ENCODE results near the gene DLG2. TPM values are rescaled to one million over a fixed set of nuclear protein-coding genes. Genes with fewer than 3 reads are reported as not detected.

DLG2 gene
- polyA plus RNA-seq, 1 donor = 8.1 TPM

- Histone ChIP-seq H3K36me3 (ENCODE audit: control insufficient read depth, insufficient read depth, low read length) (no peaks in the 10 kb centered on the region), H3K4me1 (ENCODE audit: control insufficient read depth, insufficient read depth, low read length) (no peaks in the 10 kb centered on the region), H3K27me3 (ENCODE audit: control insufficient read depth, insufficient read depth, low read length) (peaks cover 10% of the 10 kb centered on the region), H3K27ac (ENCODE audit: low read length) (no peak overlapping the region), H3K4me3 (ENCODE audit: low read length) (no peak overlapping the region), H3K9me3 (ENCODE audit: control insufficient read depth, low read depth, low read length) (no peaks in the 10 kb centered on the region)
- WGBS (ENCODE audit: insufficient coverage, low lambda C conversion rate) = 100% methylated on average over 1 of the region's 2 CpGs
- no peak for DNase-seq
Observed at GRCh38 chr11:83840326-83840725, 1786.8 kb downstream of the DLG2 start.

- H3K27me3 ChIP-seq (ENCODE audit: control insufficient read depth, insufficient read depth, low read length) = peaks cover 10% of the 10 kb centered on the region
- no peak overlapping the region for H3K27ac ChIP-seq (ENCODE audit: low read length)
- no peaks in the 10 kb centered on the region for H3K9me3 ChIP-seq (ENCODE audit: control insufficient read depth, low read depth, low read length)
- H3K4me3 ChIP-seq (ENCODE audit: low read length) = no peak overlapping the region
- H3K4me1 ChIP-seq (ENCODE audit: control insufficient read depth, insufficient read depth, low read length) = no peaks in the 10 kb centered on the region
- DNase-seq = peak; percentile 16 to 27
- no peaks in the 10 kb centered on the region for H3K36me3 ChIP-seq (ENCODE audit: control insufficient read depth, insufficient read depth, low read length)
- WGBS (ENCODE audit: insufficient coverage, low lambda C conversion rate) = no CpG with 5 or more reads among the region's 10 CpGs
Observed at GRCh38 chr11:83836883-83837654, 1790.1 kb downstream of the DLG2 start.

DNA sequence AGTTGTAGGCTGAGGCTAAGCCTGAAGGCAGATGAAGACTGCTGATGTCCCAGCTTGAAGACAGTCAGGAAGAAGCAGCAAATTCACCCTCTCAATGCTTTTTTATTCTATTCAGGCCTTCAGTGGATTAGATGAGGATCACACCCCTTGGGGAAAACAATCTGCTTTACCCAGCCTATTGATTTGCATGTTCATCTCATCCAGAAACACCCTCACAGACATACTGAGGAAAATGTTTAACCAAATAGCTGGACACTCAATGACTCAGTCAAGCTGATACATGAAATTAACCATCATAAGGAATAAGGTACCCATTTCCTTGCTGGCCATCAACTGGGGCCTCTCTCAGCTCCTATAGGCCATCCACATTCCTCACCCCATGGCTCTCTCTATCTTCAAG, 1791.1 kb downstream of the DLG2 start:
- no peak for DNase-seq
- Histone ChIP-seq H3K4me3 (ENCODE audit: low read length) (no peak overlapping the region), H3K9me3 (ENCODE audit: control insufficient read depth, low read depth, low read length) (no peaks in the 10 kb centered on the region), H3K4me1 (ENCODE audit: control insufficient read depth, insufficient read depth, low read length) (no peaks in the 10 kb centered on the region), H3K27ac (ENCODE audit: low read length) (no peak overlapping the region), H3K36me3 (ENCODE audit: control insufficient read depth, insufficient read depth, low read length) (no peaks in the 10 kb centered on the region), H3K27me3 (ENCODE audit: control insufficient read depth, insufficient read depth, low read length) (peaks cover 10% of the 10 kb centered on the region)

- no peak overlapping the region for H3K27ac ChIP-seq (ENCODE audit: low read length)
- no peak for DNase-seq
- no peaks in the 10 kb centered on the region for H3K4me1 ChIP-seq (ENCODE audit: control insufficient read depth, insufficient read depth, low read length)
- WGBS (ENCODE audit: insufficient coverage, low lambda C conversion rate) = no CpG with 5 or more reads among the region's 1 CpG
- no peaks in the 10 kb centered on the region for H3K9me3 ChIP-seq (ENCODE audit: control insufficient read depth, low read depth, low read length)
- H3K27me3 ChIP-seq (ENCODE audit: control insufficient read depth, insufficient read depth, low read length) = peaks cover 10% of the 10 kb centered on the region
- H3K4me3 ChIP-seq (ENCODE audit: low read length) = no peak overlapping the region
- no peaks in the 10 kb centered on the region for H3K36me3 ChIP-seq (ENCODE audit: control insufficient read depth, insufficient read depth, low read length)
Observed at GRCh38 chr11:83835423-83835822, 1791.7 kb downstream of the DLG2 start.

- Histone ChIP-seq H3K27ac (ENCODE audit: low read length) (no peak overlapping the region), H3K4me1 (ENCODE audit: control insufficient read depth, insufficient read depth, low read length) (no peaks in the 10 kb centered on the region), H3K4me3 (ENCODE audit: low read length) (no peak overlapping the region), H3K36me3 (ENCODE audit: control insufficient read depth, insufficient read depth, low read length) (no peaks in the 10 kb centered on the region), H3K9me3 (ENCODE audit: control insufficient read depth, low read depth, low read length) (no peaks in the 10 kb centered on the region), H3K27me3 (ENCODE audit: control insufficient read depth, insufficient read depth, low read length) (no peaks in the 10 kb centered on the region)
- no peak for DNase-seq
Observed at GRCh38 chr11:83831929-83832328, 1795.2 kb downstream of the DLG2 start.

DNA sequence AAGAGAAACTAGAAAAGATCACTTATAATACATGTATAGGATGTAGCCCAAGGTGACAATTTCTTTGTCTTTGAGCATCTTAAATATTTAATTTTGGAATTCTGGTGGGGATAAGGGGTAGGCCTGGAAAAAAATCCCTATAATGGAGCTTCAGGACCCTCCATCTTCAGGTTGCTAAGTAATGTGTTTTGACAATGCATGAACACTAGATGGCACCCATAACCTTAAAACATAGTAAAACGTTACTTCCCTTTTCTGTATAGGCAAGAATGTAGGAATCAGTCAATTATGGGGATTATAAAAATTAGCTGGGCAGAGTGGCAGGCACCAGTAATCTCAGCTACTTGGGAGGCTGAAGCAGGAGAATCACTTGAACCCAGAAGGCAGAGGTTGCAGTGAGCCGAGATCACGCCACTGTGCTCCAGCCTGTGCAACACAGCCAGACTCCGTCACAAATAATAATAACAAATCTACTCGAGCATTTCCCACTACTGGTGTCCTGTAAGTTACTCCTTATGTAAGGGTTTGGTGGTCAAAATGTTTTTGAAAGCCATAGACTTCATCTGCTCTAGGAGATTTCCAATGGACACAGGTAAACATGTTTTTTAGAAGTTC, 1799.1 kb downstream of the DLG2 start:
- no peak overlapping the region for H3K4me3 ChIP-seq (ENCODE audit: low read length)
- DNase-seq = peak in 1 of 2 donors; percentile 15
- H3K36me3 ChIP-seq (ENCODE audit: control insufficient read depth, insufficient read depth, low read length) = no peaks in the 10 kb centered on the region
- WGBS (ENCODE audit: insufficient coverage, low lambda C conversion rate) = no CpG with 5 or more reads among the region's 5 CpGs
- H3K9me3 ChIP-seq (ENCODE audit: control insufficient read depth, low read depth, low read length) = no peaks in the 10 kb centered on the region
- no peaks in the 10 kb centered on the region for H3K27me3 ChIP-seq (ENCODE audit: control insufficient read depth, insufficient read depth, low read length)
- no peaks in the 10 kb centered on the region for H3K4me1 ChIP-seq (ENCODE audit: control insufficient read depth, insufficient read depth, low read length)
- no peak overlapping the region for H3K27ac ChIP-seq (ENCODE audit: low read length)

GRCh38 chr11:83827520-83827919, 1799.6 kb downstream of the DLG2 start:
- Histone ChIP-seq H3K36me3 (ENCODE audit: control insufficient read depth, insufficient read depth, low read length) (no peaks in the 10 kb centered on the region), H3K27me3 (ENCODE audit: control insufficient read depth, insufficient read depth, low read length) (peaks cover under 1% of the 10 kb centered on the region), H3K9me3 (ENCODE audit: control insufficient read depth, low read depth, low read length) (no peaks in the 10 kb centered on the region), H3K4me3 (ENCODE audit: low read length) (no peak overlapping the region), H3K27ac (ENCODE audit: low read length) (no peak overlapping the region), H3K4me1 (ENCODE audit: control insufficient read depth, insufficient read depth, low read length) (no peaks in the 10 kb centered on the region)
- no peak for DNase-seq
- no CpG with 5 or more reads among the region's 3 CpGs for WGBS (ENCODE audit: insufficient coverage, low lambda C conversion rate)

DNA sequence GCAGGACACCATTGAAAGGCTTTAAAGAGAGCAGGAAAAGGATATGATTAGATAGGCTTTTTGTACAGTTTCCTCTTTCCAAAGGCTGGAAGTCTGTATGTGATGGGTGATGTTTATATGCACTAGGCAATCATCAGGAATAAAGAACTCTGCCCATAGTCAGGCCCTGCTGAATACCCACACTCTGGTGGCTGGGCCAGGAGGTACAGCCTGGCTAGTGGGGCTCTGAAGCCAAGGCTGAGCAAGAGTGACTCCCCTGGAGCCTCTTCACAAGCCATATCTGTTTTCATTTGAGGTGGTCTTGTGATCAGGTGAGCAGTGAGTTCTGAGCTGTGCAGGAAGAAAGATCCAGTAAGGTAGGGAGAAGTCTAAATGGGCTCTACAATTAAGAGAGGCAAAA, 1801.1 kb downstream of the DLG2 start:
- Histone ChIP-seq H3K9me3 (ENCODE audit: control insufficient read depth, low read depth, low read length) (no peaks in the 10 kb centered on the region), H3K27ac (ENCODE audit: low read length) (no peak overlapping the region), H3K4me1 (ENCODE audit: control insufficient read depth, insufficient read depth, low read length) (no peaks in the 10 kb centered on the region), H3K27me3 (ENCODE audit: control insufficient read depth, insufficient read depth, low read length) (peaks cover 4% of the 10 kb centered on the region), H3K4me3 (ENCODE audit: low read length) (no peak overlapping the region), H3K36me3 (ENCODE audit: control insufficient read depth, insufficient read depth, low read length) (no peaks in the 10 kb centered on the region)
- no peak for DNase-seq

GRCh38 chr11:83823461-83824025, 1803.6 kb downstream of the DLG2 start:
- no peak overlapping the region for H3K4me3 ChIP-seq (ENCODE audit: low read length)
- no peaks in the 10 kb centered on the region for H3K9me3 ChIP-seq (ENCODE audit: control insufficient read depth, low read depth, low read length)
- no peak for DNase-seq
- H3K36me3 ChIP-seq (ENCODE audit: control insufficient read depth, insufficient read depth, low read length) = no peaks in the 10 kb centered on the region
- no CpG with 5 or more reads among the region's 7 CpGs for WGBS (ENCODE audit: insufficient coverage, low lambda C conversion rate)
- H3K27ac ChIP-seq (ENCODE audit: low read length) = no peak overlapping the region
- peaks cover 4% of the 10 kb centered on the region for H3K27me3 ChIP-seq (ENCODE audit: control insufficient read depth, insufficient read depth, low read length)
- no peaks in the 10 kb centered on the region for H3K4me1 ChIP-seq (ENCODE audit: control insufficient read depth, insufficient read depth, low read length)

DNA sequence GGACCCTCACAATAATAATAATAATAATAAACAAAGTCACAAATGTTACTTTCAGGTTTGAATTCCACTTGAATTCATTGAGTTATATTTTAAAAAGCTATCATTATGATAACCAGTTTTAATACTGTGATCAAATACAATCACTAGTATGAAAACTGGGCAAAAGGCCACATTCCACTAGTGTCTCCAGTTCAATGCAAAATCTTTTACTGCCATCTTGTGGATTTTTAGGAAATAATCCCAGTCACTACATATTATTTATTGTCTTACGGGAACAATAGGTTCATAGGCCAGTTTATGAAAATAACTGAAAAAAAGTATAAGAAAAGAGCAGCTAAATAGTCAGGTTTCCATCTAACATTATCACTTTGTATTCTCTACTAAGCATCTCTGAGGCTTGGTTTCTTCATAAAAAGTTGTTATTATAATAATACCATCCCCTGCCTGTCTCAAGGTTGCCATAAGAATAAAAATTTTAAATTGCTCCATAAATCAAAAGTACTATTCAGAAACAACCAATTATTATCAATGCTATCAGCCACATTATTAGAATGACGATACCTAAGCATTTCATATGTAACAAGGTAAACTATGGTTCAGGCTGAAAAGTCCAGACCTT, 1807.1 kb downstream of the DLG2 start:
- WGBS (ENCODE audit: insufficient coverage, low lambda C conversion rate) = 30% methylated on average over 2 of the region's 2 CpGs
- Histone ChIP-seq H3K27ac (ENCODE audit: low read length) (no peak overlapping the region), H3K36me3 (ENCODE audit: control insufficient read depth, insufficient read depth, low read length) (no peaks in the 10 kb centered on the region), H3K4me3 (ENCODE audit: low read length) (no peak overlapping the region), H3K27me3 (ENCODE audit: control insufficient read depth, insufficient read depth, low read length) (peaks cover 4% of the 10 kb centered on the region), H3K4me1 (ENCODE audit: control insufficient read depth, insufficient read depth, low read length) (no peaks in the 10 kb centered on the region), H3K9me3 (ENCODE audit: control insufficient read depth, low read depth, low read length) (no peaks in the 10 kb centered on the region)
- peak in 1 of 2 donors; percentile 48 for DNase-seq
